Measurements from ENCODE around the gene FARP2. TPM values are rescaled to one million over a fixed set of nuclear protein-coding genes. Genes with fewer than 3 reads are reported as not detected.
"Not testable (repeated sequence)": the region's sequence is repeated elsewhere in the genome, so short reads cannot be mapped to it uniquely, and the experiment has no call there.

The FARP2 gene
- polyA plus RNA-seq, 6 donors from 2014 or later, result 24.4 to 35.6 (median 29.5) TPM

DNA sequence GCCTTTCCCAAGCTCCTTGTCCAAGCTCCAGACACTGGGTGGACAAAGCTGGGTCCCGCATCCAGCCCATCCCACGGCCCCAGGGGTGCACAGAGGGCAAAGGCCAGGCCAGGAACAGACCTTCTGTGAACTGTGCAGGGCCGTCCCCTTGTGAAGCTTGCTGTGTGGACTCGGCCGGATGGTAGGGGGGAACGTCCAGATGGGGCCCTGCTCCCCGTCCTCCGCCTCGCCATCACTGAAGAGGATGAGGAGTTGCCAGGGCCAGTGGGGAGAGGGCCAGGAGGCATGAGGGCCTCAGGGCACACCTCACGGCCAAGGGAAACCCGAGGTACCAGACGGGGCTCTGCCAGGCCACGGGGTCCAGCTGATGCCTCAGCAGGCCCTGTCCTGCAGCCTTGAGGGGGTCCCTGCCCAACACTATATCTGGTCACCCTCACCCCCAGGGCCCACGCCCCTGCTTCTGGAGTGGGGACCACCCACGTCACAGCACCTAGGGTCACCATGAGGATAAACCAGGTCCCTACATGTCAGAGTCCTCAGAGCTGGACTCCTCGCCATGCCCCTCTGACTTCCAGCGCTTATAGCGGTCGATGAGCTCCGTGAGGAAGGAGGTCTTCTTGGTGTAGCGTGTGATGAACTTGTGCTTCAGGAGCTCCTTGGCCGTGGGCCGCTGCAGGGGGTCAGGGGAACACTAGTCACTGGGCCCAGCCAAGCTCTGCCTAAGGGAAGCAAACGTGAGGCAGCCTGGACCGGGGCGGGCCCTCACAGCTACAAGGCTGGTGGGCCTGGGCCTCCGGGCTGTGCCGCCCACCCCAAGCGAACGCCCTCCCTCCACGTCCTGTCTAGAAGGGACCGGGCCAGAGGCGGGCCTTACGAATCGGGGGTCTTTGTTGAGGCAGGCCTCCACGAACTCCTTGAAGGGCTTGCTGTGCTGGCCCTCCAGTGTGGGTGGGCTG is 142.3 kb downstream of the FARP2 start:
- ATAC-seq (ENCODE audit: low read depth in 2 of 2) (no peak), DNase-seq (no peak)
- Mint-ChIP-seq H3K27me3 (no peaks in the 10 kb centered on the region), H3K27ac (no peak overlapping the region), H3K9me3 (no peaks in the 10 kb centered on the region), H3K36me3 (no peaks in the 10 kb centered on the region), H3K4me1 (no peaks in the 10 kb centered on the region), H3K4me3 (no peak overlapping the region)

GRCh38 chr2:241499146-241499965 is 143.3 kb downstream of the FARP2 start:
- H3K4me1 Mint-ChIP-seq, result peaks cover 0 to 8% (median 3%) of the 10 kb centered on the region in 3 donors
- H3K36me3 Mint-ChIP-seq, result no peaks in the 10 kb centered on the region
- H3K9me3 Mint-ChIP-seq, result no peaks in the 10 kb centered on the region
- H3K4me3 Mint-ChIP-seq, result no peak overlapping the region
- H3K27ac Mint-ChIP-seq, result peak overlapping the region in 1 of 6 donors; percentile 24
- DNase-seq (no peak), ATAC-seq (ENCODE audit: low read depth in 2 of 2) (no peak)
- H3K27me3 Mint-ChIP-seq, result no peaks in the 10 kb centered on the region

GRCh38 chr2:241500016-241500415 is 143.9 kb downstream of the FARP2 start:
- H3K27me3 Mint-ChIP-seq, result no peaks in the 10 kb centered on the region
- peaks cover under 1 to 15% (median 9%) of the 10 kb centered on the region in 3 donors for H3K4me1 Mint-ChIP-seq
- no peaks in the 10 kb centered on the region for H3K9me3 Mint-ChIP-seq
- no peak for DNase-seq
- peak overlapping the region in 1 of 6 donors; percentile 24 for H3K27ac Mint-ChIP-seq
- H3K4me3 Mint-ChIP-seq, result no peak overlapping the region
- H3K36me3 Mint-ChIP-seq, result no peaks in the 10 kb centered on the region
- no peak for ATAC-seq (ENCODE audit: low read depth in 2 of 2)

DNA sequence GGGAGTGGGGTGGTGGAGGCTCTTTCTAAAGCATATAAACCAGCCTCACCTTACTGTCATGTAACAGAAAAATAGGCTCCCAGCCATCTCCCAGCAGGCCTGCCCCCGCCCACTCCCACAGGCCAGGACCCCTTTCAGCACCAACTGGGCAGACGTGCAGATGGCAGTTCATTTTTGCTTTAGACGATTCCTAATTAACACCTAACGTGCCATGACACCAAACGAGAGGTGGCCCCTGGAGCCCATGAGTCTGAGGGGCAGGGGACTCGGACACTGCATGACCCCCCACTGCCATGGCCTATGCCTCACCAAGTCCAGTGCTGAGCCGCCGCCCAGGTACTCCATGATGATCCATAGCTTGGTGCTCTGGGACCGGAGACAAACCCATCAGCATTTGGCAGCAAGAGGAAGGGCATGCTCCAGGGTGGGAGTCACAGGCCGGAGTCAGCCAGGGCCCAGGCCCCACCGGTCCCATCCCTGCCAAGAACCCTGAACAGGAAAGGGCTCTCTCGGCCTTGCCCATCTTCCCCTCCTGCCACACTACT is 144.4 kb downstream of the FARP2 start:
- no peak overlapping the region for H3K27ac Mint-ChIP-seq
- no peaks in the 10 kb centered on the region for H3K36me3 Mint-ChIP-seq
- peaks cover 5 to 20% (median 14%) of the 10 kb centered on the region in 3 donors for H3K4me1 Mint-ChIP-seq
- H3K27me3 Mint-ChIP-seq, result no peaks in the 10 kb centered on the region
- no peak overlapping the region for H3K4me3 Mint-ChIP-seq
- H3K9me3 Mint-ChIP-seq, result no peaks in the 10 kb centered on the region
- no peak for ATAC-seq (ENCODE audit: low read depth in 2 of 2)
- no peak for DNase-seq

GRCh38 chr2:241501099-241501541 is 145.0 kb downstream of the FARP2 start:
- H3K27ac Mint-ChIP-seq, result no peak overlapping the region

GRCh38 chr2:241501551-241501950 is 145.5 kb downstream of the FARP2 start:
- Mint-ChIP-seq H3K27me3 (no peaks in the 10 kb centered on the region), H3K36me3 (no peaks in the 10 kb centered on the region), H3K4me3 (no peak overlapping the region), H3K9me3 (no peaks in the 10 kb centered on the region), H3K27ac (no peak overlapping the region), H3K4me1 (peaks cover 5 to 26% (median 22%) of the 10 kb centered on the region in 3 donors)
- no peak for DNase-seq
- no peak for ATAC-seq (ENCODE audit: low read depth in 2 of 2)

More at GRCh38 chr2:241501099-241501541, 145.0 kb downstream of the FARP2 start:
- no peak for ATAC-seq (ENCODE audit: low read depth in 2 of 2)
- Mint-ChIP-seq H3K4me1 (peaks cover 5 to 23% (median 19%) of the 10 kb centered on the region in 3 donors), H3K4me3 (no peak overlapping the region), H3K9me3 (no peaks in the 10 kb centered on the region), H3K27me3 (no peaks in the 10 kb centered on the region), H3K36me3 (no peaks in the 10 kb centered on the region)
- DNase-seq, result no peak

DNA sequence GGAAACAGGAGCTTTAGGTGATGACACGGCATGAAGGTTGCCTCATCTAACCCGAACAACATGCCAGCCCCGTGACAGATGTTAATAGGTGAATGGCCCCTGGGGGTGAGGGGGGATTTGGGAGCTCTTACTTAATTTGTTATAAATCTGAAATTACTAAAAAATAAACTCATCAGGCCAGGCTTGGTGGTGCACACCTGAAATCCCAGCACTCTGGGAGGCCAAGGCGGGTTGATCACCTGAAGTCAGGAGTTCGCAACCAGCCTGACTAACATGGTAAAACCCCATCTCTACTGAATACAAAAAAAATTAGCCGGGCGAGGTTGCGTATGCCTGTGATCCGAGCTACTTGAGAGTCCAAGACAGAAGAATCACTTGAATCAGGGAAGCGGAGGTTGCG is 146.2 kb downstream of the FARP2 start:
- Mint-ChIP-seq H3K4me1 (peaks cover 9 to 33% (median 29%) of the 10 kb centered on the region in 3 donors), H3K4me3 (peak overlapping the region in 1 of 8 donors; percentile 24), H3K9me3 (no peaks in the 10 kb centered on the region), H3K36me3 (no peaks in the 10 kb centered on the region), H3K27me3 (no peaks in the 10 kb centered on the region), H3K27ac (no peak overlapping the region)
- ATAC-seq (ENCODE audit: low read depth in 2 of 2) (no peak), DNase-seq (no peak)

DNA sequence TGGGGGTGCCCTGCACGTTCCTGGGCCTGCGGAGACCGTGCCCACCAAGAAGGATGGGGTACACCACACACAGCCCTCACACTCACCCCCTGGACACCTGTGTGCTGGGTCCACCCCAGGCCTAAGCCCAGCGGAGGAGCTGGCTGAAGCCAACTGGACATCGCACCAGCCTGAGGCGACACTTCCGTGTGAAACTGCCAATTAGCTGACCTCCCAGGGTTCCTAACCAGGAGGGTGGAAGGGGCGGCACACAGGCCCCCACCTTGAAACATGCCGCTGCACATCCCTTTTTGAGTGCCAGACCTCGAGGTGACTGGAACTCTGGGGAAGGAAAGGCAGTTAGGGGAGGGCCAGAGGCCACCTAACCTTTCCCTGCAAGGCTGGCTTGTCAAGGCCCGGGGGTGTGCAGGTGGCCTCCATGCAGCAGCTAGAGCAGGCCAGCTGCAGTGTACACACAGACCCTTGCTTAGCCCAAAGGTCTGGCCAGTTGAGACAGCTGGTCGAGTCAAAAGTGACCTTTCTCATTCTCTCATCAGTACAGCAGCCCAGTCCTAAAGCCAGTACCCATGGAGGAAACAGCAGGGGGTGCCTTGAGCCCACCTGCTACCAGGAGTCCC is 147.8 kb downstream of the FARP2 start:
- H3K36me3 Mint-ChIP-seq, result no peaks in the 10 kb centered on the region
- ATAC-seq (ENCODE audit: low read depth in 2 of 2) (no peak), DNase-seq (no peak)
- peak overlapping the region in 2 of 8 donors; percentile 54 to 66 for H3K4me3 Mint-ChIP-seq
- H3K27me3 Mint-ChIP-seq, result no peaks in the 10 kb centered on the region
- H3K27ac Mint-ChIP-seq, result peak overlapping the region in 2 of 6 donors; percentile 10 to 70
- H3K4me1 Mint-ChIP-seq, result peaks cover 14 to 39% (median 30%) of the 10 kb centered on the region in 3 donors
- H3K9me3 Mint-ChIP-seq, result no peaks in the 10 kb centered on the region

DNA sequence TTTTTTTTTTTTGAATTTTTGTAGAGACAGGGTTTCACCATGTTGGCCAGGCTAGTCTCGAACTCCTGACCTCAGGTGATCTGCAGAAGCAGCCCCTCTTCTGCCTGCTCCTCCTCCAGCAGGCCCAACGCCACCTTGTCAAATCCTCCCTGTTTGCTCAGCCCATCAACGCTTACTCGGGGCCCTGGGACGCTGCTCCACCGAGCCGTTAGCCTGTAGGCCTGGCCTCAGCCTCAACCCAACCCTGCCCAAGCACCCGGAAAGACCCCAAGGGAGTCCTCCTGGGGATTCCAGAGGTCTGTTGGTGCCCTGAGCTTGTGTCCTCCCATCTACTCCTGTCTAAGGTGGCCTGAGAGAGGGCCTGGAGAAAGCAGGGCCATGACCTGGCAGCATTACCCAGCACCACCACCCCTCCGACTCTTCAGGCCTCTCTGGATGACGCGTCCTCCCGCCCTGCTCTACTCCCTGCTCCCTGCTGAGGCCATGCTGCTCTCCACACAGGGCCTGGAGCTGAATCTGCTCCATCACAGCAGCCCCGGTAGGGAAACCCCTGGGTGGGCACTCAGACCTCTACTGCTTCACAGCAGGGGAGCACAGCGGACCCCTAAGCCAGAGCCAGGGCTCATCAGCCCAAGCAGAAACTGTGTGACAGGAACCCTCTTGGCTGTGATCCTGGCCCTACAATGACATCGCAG is 149.1 kb downstream of the FARP2 start:
- Mint-ChIP-seq H3K36me3 (no peaks in the 10 kb centered on the region), H3K4me1 (peaks cover 20 to 46% (median 37%) of the 10 kb centered on the region in 3 donors), H3K27me3 (no peaks in the 10 kb centered on the region), H3K4me3 (peak overlapping the region in 3 of 8 donors; percentile 9 to 82 (median 16)), H3K9me3 (no peaks in the 10 kb centered on the region), H3K27ac (peak overlapping the region in 2 of 6 donors; percentile 53 to 67)
- ATAC-seq (ENCODE audit: low read depth in 2 of 2) (no peak), DNase-seq (no peak)

GRCh38 chr2:241505781-241506201 is 149.7 kb downstream of the FARP2 start:
- DNase-seq, result no peak
- Mint-ChIP-seq H3K9me3 (no peaks in the 10 kb centered on the region), H3K4me1 (peaks cover 20 to 46% (median 37%) of the 10 kb centered on the region in 3 donors), H3K36me3 (no peaks in the 10 kb centered on the region), H3K27ac (no peak overlapping the region), H3K27me3 (no peaks in the 10 kb centered on the region), H3K4me3 (peak overlapping the region in 4 of 8 donors; percentile 16 to 93 (median 72))
- ATAC-seq (ENCODE audit: low read depth in 2 of 2), result no peak

GRCh38 chr2:241506317-241506716 is 150.2 kb downstream of the FARP2 start:
- not testable (repeated sequence) for H3K27me3 Mint-ChIP-seq; ATAC-seq (ENCODE audit: low read depth in 2 of 2); DNase-seq; H3K36me3 Mint-ChIP-seq; H3K9me3 Mint-ChIP-seq; H3K27ac Mint-ChIP-seq
- Mint-ChIP-seq H3K4me3 (peak overlapping the region in 5 of 8 donors; percentile 63 to 93 (median 82)), H3K4me1 (peaks cover 20 to 46% (median 37%) of the 10 kb centered on the region in 3 donors)

DNA sequence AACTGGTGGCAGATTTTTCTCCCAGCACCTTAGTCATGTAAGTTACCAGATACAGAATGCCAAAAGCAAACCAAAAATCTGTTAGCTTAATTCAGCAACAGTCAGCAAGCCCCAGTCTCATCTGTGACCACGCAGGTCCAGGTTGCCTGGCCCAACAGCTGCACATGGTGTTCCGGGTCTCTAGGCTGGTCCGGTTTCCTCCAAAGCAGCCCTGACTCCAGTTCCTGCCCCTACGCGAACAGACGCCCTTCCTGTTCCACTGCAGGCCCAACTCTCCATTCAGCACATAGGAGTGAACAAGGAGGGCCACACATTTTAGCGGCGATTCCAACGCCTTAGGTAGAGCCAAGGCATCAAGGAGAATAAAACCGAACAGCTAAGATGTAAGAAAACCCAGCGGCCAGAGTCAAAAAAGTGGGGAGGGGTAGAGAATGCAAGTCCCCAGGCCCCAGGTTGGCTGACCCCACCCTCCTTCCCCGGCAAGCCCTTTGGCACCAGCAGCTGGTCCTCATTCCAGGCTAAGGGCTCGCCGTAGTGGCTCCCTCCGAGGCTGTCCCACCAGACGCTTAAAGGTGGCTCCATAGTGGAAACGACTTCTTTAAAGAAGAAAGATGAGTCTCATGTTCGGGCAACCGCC is 150.8 kb downstream of the FARP2 start:
- H3K36me3 Mint-ChIP-seq, result no peaks in the 10 kb centered on the region
- H3K27me3 Mint-ChIP-seq, result no peaks in the 10 kb centered on the region
- peak overlapping the region in 4 of 6 donors; percentile 8 to 85 (median 32) for H3K27ac Mint-ChIP-seq
- peak overlapping the region; percentile 79 to 93 (median 84) for H3K4me3 Mint-ChIP-seq
- ATAC-seq (ENCODE audit: low read depth in 2 of 2) (no peak), DNase-seq (no peak)
- H3K4me1 Mint-ChIP-seq, result peaks cover 20 to 46% (median 37%) of the 10 kb centered on the region in 3 donors
- H3K9me3 Mint-ChIP-seq, result no peaks in the 10 kb centered on the region
